Measurements from ENCODE around the gene SP1.

SP1 gene

GRCh38 chr12:53465679-53466078 lies 85.7 kb downstream of the SP1 start:
- in situ Hi-C loops (cut with MboI; ENCODE audit: low pct_unique_long_range_greater_than_20kb, low sequenced_read_pairs): no loop called here
- no peak for DNase-seq

All from KBM-7 (cell line).